HG03342 (cell line): ENCODE data around the gene SLC22A23.

ENCODE experiments used
- ATAC-seq: cut with Tn5 transposase; IDR thresholded peaks from one replicate; pipeline ENCODE4 v1.9.1; 2021; ENCODE audit warnings: mild to moderate bottlenecking, moderate library complexity; ENCODE audit not compliant: unreplicated experiment

The SLC22A23 gene

GRCh38 chr6:3231247-3232016, 225.4 kb downstream of the SLC22A23 start:
- ATAC-seq: no peak

DNA sequence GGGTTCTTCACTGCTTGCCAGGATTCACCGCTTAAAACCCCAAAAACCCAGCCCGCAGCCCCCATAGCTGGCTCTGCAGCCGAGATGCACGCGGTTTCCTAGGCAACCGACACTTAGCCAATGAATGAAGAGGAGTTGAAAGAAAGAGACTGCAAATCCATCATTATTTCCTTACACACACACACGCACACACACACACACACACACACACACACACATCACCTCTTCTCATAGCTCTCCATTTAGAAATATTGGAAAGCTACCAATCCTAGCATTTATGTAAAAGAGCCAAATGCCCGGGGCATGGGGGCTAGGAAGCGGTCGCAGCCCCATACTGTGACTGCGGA, 226.0 kb downstream of the SLC22A23 start:
- no peak for ATAC-seq

DNA sequence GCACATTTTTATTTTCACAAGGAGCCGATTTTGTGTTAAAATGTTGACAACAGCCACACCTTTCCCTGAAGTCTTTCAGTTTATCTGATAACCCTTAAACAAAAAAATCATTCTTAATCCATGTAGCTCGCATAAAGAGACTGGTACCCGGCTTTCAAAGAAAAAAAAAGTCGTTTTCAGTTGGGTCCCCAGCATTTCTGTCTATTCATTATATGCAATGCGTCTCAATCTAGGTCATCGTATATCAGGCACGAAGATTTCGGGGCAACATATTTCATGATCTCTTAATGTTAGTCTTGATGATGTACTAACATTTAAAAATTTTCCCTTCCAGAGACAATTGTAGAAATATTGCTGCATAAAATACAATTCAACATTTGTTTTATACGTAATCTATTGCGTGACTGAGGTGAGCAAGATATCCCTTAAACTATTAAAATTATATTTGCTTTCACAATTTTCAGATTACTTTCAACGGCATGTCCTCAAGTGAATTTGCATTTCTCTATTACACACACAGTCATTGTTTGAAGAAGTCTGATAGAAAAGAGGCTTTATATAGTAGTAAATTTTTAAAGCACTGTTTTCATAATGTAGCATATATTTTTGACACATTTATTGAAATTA, 226.5 kb downstream of the SLC22A23 start:
- no peak for ATAC-seq

DNA sequence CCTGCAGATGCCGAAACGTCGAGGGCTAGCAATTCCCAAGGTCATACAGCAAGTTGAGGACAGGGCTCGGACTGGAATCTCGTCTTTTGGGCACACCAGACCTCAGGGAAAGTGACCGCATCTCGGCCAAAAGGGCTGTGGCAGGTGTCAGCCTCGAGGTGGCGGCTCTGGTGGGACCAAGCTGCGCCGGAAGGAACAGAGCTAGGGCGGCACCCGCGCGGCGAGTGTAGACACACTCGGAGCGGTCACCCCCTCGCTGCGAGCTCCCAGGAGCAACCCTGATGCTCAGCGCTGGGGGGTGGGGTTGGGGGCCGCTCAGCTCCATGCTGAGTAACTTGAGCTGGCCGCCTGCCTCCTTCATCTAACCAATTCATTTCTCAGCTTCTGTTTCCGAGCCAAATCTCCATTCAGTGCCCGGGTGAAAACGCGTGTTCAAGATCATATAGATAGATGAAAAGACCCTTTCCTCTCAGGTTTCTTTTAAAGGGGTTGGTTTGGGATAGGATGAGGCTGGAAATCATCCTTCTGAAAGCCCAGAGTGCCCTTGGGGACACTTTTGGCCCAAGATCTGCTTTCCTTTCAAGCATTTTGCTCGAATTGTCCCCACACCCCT, 227.2 kb downstream of the SLC22A23 start:
- no peak for ATAC-seq

DNA sequence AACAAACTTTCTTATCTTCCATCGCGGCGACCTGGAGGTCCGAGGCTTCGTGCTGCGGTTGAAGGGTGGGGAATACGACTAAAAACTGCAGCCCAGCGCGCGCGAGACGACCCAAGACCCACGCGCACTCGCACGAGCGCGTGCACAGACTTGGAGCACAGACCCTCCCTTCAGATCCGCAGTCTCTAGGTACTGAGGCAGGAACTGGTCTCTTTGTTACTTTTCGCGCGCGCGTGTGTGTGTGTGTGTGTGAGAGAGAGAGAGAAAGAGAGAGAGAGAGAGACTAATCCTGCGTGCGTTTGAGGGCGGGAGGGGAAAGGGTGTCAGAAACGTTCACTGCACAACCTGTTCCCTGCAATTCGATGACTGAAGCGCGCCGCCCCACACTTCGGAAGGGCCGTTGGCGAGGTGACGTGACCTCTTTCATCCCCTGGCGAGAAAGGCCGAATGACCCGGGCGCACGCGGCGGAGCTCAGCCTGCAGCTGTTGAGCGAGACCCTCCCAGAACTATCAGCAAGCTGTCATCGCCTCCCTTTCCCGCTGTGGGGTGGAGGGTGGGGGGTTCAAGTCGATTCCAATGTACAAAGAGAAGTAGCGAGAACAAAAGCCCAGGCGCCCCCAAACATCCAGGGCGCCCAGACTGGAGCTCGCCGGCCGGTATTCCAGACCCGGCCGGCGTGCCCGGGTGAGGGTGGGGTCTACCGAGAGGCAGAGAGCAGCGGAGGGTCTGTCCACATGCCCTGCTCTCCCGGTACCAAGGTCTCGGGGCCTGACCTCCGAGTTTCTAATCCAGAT, 227.9 kb downstream of the SLC22A23 start:
- ATAC-seq: no peak

- ATAC-seq: no peak
These were observed 228.7 kb downstream of the SLC22A23 start for GRCh38 chr6:3228046-3228671.

GRCh38 chr6:3227363-3228045, 229.3 kb downstream of the SLC22A23 start, which contains the start of gene TUBB2B:
Gene TUBB2B, minus strand, starts transcription at chr6:3227653. Its CDS starts 110 bp downstream, at chr6:3227543.
- no peak for ATAC-seq

GRCh38 chr6:3226481-3227362, 230.1 kb downstream of the SLC22A23 start:
- no peak for ATAC-seq

- no peak for ATAC-seq
These were observed 230.8 kb downstream of the SLC22A23 start for GRCh38 chr6:3226042-3226441.

DNA sequence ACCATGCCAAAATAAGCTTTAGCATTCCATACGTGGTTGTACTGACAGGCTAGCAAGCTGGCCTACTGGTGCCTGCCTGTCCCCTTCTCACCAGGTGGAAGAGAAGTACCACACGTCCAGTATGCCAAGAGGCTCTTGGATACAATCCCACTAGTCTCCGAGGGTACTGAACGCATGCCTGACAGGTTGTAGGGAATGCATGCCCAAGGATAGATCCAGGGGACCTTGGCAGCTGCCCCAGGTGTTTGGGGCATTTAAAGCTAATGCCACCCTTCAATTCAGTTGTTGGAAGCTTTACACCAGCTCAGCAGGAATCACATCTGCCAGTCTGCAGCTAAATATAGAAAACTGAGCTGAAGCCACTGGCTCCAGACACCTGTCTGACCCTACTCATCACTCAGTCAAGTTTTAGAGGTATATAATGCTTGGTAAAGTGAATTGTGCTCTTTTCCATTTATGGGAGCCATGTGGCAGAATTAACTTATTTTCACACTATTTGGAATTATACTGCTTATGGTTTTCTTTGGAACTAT, 234.3 kb downstream of the SLC22A23 start:
- no peak for ATAC-seq

GRCh38 chr6:3221578-3221977, 235.3 kb downstream of the SLC22A23 start:
- no peak for ATAC-seq

DNA sequence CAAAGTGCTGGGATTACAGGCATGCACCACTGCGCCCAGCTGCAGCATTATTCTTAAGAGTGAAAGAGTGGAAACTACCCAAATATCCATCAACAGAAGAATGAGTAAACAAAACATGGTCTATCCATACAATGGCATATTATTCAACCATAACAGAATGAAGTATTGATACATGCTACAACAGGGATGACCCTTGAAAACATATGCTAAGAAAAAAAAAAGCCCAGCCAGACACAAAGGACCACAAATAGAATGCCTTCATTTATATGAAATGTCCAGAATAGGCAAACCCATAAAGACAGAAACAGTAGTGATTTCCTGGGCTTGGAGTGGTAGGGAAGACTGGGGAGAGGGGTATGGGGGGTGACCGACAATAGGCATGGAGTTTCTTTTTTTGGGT, 236.5 kb downstream of the SLC22A23 start:
- no peak for ATAC-seq
